H1 (cell line): Measurements from ENCODE around the gene NUCB1. TPM values are rescaled to one million over a fixed set of nuclear protein-coding genes. Genes with fewer than 3 reads are reported as not detected.

Experiments used
- CTCF ChIA-PET: fragments of 300-600 bp; sonication (Branson Sonifier 250); formaldehyde crosslinking; loops from one replicate; lab custom pipeline; 2021; ENCODE audit not compliant: partially characterized antibody; lab: Charles Lee
- POLR2A ChIA-PET: fragments of 300-600 bp; sonication (Branson Sonifier 250); formaldehyde crosslinking; loops from one replicate; lab custom pipeline; 2021; ENCODE audit warnings: inconsistent platforms; ENCODE audit not compliant: partially characterized antibody; lab: Charles Lee
- DNase-seq, 2 experiments: peaks; one replicate each; pipeline versions ENCODE4 v3.0.0 to v3.0.0-alpha.2; 2010 to 2022; ENCODE audit warnings: low spot score in 2 of 2, low read depth in 1 of 2, mixed read lengths in 1 of 2
- FAIRE-seq: peaks from 2 replicates; lab custom pipeline; 2011; peaks lifted over from hg19 to GRCh38; lab: Jason Lieb, UNC
- H2AFZ ChIP-seq: 2 replicates; pipeline ENCODE4 v1.8.1; 2012; ENCODE audit warnings: low read length, inconsistent platforms
- H2AK5ac ChIP-seq: 2 replicates; pipeline ENCODE4 v1.6.1; 2013; ENCODE audit warnings: low read depth, low read length
- H2BK120ac ChIP-seq: replicated peaks from 2 replicates; pipeline ENCODE3; 2013; ENCODE audit warnings: low read depth, low read length, inconsistent platforms
- H2BK12ac ChIP-seq: 2 replicates; pipeline ENCODE4 v1.6.1; 2013; ENCODE audit warnings: low read depth, low read length
- H2BK15ac ChIP-seq: 2 replicates; pipeline ENCODE4 v1.6.1; 2013; ENCODE audit warnings: low read length
- H2BK20ac ChIP-seq: 2 replicates; pipeline ENCODE4 v1.6.1; 2013; ENCODE audit warnings: low read length
- H2BK5ac ChIP-seq: 2 replicates; pipeline ENCODE4 v1.6.1; 2013; ENCODE audit warnings: low read depth, low read length
- H3K14ac ChIP-seq: 2 replicates; pipeline ENCODE4 v1.6.1; 2013; ENCODE audit warnings: inconsistent platforms; ENCODE audit not compliant: insufficient read length
- H3K18ac ChIP-seq: 2 replicates; pipeline ENCODE4 v1.6.1; 2013; ENCODE audit warnings: low read length; ENCODE audit errors: extremely low read depth
- H3K23ac ChIP-seq: 2 replicates; pipeline ENCODE4 v1.6.1; 2013; ENCODE audit warnings: inconsistent platforms; ENCODE audit not compliant: insufficient read length
- H3K23me2 ChIP-seq: 2 replicates; pipeline ENCODE4 v1.6.1; 2013; ENCODE audit warnings: low read depth, low read length
- H3K27ac ChIP-seq: 2 replicates; pipeline ENCODE4 v1.6.1; 2011; ENCODE audit warnings: low read depth, low read length, inconsistent platforms
- H3K27me3 ChIP-seq, 4 experiments: replicated peaks in 1 of 4; 1 replicate in 1 of 4; 2 replicates in 3 of 4; pipeline versions ENCODE4 v1.6.1 to v1.8.1; 2011 to 2013; ENCODE audit warnings: low read length in 3 of 4, mild to moderate bottlenecking in 3 of 4, inconsistent platforms in 2 of 4, mixed read lengths in 2 of 4, moderate library complexity in 1 of 4; ENCODE audit not compliant: control insufficient read depth in 3 of 4, insufficient read depth in 3 of 4; ENCODE audit errors: extremely low read depth in 1 of 4
- H3K36me3 ChIP-seq, 4 experiments: 2 replicates each; pipeline versions ENCODE4 v1.6.1 to v1.8.1; 2011 to 2013; ENCODE audit warnings: mild to moderate bottlenecking in 4 of 4, low read length in 3 of 4, moderate library complexity in 2 of 4, control low read depth in 1 of 4, inconsistent platforms in 1 of 4; ENCODE audit not compliant: insufficient read depth in 4 of 4, control insufficient read depth in 2 of 4
- H3K4ac ChIP-seq: replicated peaks from 2 replicates; pipeline ENCODE3; 2013; ENCODE audit warnings: low read length, low read depth, mixed read lengths, inconsistent platforms; ENCODE audit not compliant: insufficient read length
- H3K4me1 ChIP-seq, 4 experiments: replicated peaks in 1 of 4; 1 replicate in 1 of 4; 2 replicates in 3 of 4; pipeline versions ENCODE4 v1.6.1 to v1.8.1; 2011 to 2013; ENCODE audit warnings: low read length in 3 of 4, inconsistent platforms in 2 of 4, mixed read lengths in 1 of 4; ENCODE audit not compliant: insufficient read depth in 4 of 4, control insufficient read depth in 3 of 4
- H3K4me2 ChIP-seq, 2 experiments: 2 replicates each; pipeline versions ENCODE4 v1.6.1 to v1.8.1; 2011 to 2013; ENCODE audit warnings: low read depth in 2 of 2, low read length in 2 of 2, control low read depth in 1 of 2, inconsistent platforms in 1 of 2, mild to moderate bottlenecking in 1 of 2; ENCODE audit not compliant: insufficient read depth in 1 of 2
- H3K4me3 ChIP-seq, 4 experiments: fragments of 200-600, 300-600 bp in 1 of 4; sonication (generic), shearing (Covaris generic), sonication (Bioruptor Twin) in 1 of 4; 2 replicates each; pipeline versions ENCODE4 v1.5.1 to v1.8.1; 2011 to 2016; ENCODE audit warnings: low read length in 4 of 4, low read depth in 3 of 4, control low read depth in 2 of 4, inconsistent platforms in 2 of 4, mild to moderate bottlenecking in 2 of 4, mixed read lengths in 1 of 4, moderate library complexity in 1 of 4; ENCODE audit not compliant: insufficient read depth in 2 of 4; ENCODE audit errors: extremely low read depth in 1 of 4
- H3K56ac ChIP-seq: replicated peaks from 2 replicates; pipeline ENCODE3; 2013; ENCODE audit warnings: low read depth, mild to moderate bottlenecking, mixed read lengths, low read length, inconsistent platforms; ENCODE audit not compliant: insufficient read length
- H3K79me1 ChIP-seq: 2 replicates; pipeline ENCODE4 v1.6.1; 2013; ENCODE audit warnings: low read depth, low read length, control low read depth
- H3K79me2 ChIP-seq, 2 experiments: 2 replicates each; pipeline versions ENCODE4 v1.6.1 to v1.8.1; 2012 to 2013; ENCODE audit warnings: low read length in 2 of 2, mild to moderate bottlenecking in 2 of 2, inconsistent platforms in 1 of 2; ENCODE audit not compliant: insufficient read depth in 2 of 2, control insufficient read depth in 1 of 2
- H3K9ac ChIP-seq, 4 experiments: replicated peaks in 1 of 4; 1 replicate in 1 of 4; 2 replicates in 3 of 4; pipeline versions ENCODE4 v1.6.1 to v1.8.1; 2011 to 2013; ENCODE audit warnings: low read depth in 3 of 4, low read length in 3 of 4, control low read depth in 2 of 4, mild to moderate bottlenecking in 2 of 4, moderate library complexity in 2 of 4, inconsistent platforms in 1 of 4; ENCODE audit errors: extremely low read depth in 1 of 4
- H3K9me3 ChIP-seq, 2 experiments: 2 replicates each; pipeline versions ENCODE4 v1.6.1 to v1.8.1; 2012 to 2013; ENCODE audit warnings: mild to moderate bottlenecking in 2 of 2, moderate library complexity in 2 of 2, control low read depth in 1 of 2, inconsistent platforms in 1 of 2, low read depth in 1 of 2, low read length in 1 of 2, mixed read lengths in 1 of 2; ENCODE audit not compliant: insufficient read depth in 2 of 2
- H4K20me1 ChIP-seq, 2 experiments: replicated peaks in 1 of 2; 2 replicates each; pipeline versions ENCODE3 to v1.8.1; 2011 to 2013; ENCODE audit warnings: inconsistent platforms in 2 of 2, low read length in 2 of 2, mild to moderate bottlenecking in 1 of 2; ENCODE audit not compliant: insufficient read depth in 2 of 2, control insufficient read depth in 1 of 2
- H4K5ac ChIP-seq: 2 replicates; pipeline ENCODE4 v1.6.1; 2013; ENCODE audit warnings: low read length, low read depth, mixed read lengths, inconsistent platforms; ENCODE audit not compliant: insufficient read length
- H4K8ac ChIP-seq: 2 replicates; pipeline ENCODE4 v1.8.0; 2013; ENCODE audit warnings: mild to moderate bottlenecking, moderate library complexity, low read length, inconsistent platforms; ENCODE audit not compliant: insufficient read depth; ENCODE audit errors: extremely low read depth
- H4K91ac ChIP-seq: replicated peaks from 2 replicates; pipeline ENCODE3; 2013; ENCODE audit warnings: low read length, mixed read lengths, inconsistent platforms; ENCODE audit not compliant: insufficient read length
- RAD21 ChIP-seq, 2 experiments: IDR thresholded peaks in 1 of 2; conservative IDR thresholded peaks in 1 of 2; 2 replicates each; pipeline ENCODE4 v1.6.1; 2011; ENCODE audit warnings: low read depth in 2 of 2, low read length in 2 of 2, improper control_type of control experiment in 1 of 2, inconsistent platforms in 1 of 2, mild to moderate bottlenecking in 1 of 2, moderate library complexity in 1 of 2
- WGBS, 2 experiments: shearing (Covaris generic) in 1 of 2; methylation state at CpG; one replicate each; pipeline versions ENCODE4 v1.1.6 to v1.1.7; 2013 to 2015; ENCODE audit warnings: low lambda C conversion rate in 2 of 2, mixed read lengths in 2 of 2, inconsistent platforms in 1 of 2, low coverage in 1 of 2, missing lambda C conversion rate in 1 of 2; ENCODE audit not compliant: insufficient replicate concordance in 2 of 2, insufficient coverage in 1 of 2, insufficient read length in 1 of 2; ENCODE audit errors: extremely low coverage in 1 of 2, missing lambda C conversion rate in 1 of 2; 5-methylcytosine and 5-hydroxymethylcytosine counted together
- polyA plus RNA-seq, 7 experiments: library from polyadenylated mRNA; depleted of rRNA in 3 of 7; stranded (reverse) in 5 of 7; unstranded in 2 of 7; fragments of >200 nt in 5 of 7; fragments of 200-250 nt in 2 of 7; gene quantifications; 1 replicate in 5 of 7; 2 replicates in 1 of 7; 4 replicates in 1 of 7; pipeline versions ENCODE4 v1.2.1 to v1.2.3, GENCODE V29; 2011 to 2013; ENCODE audit warnings: missing spikeins in 2 of 7, mixed read lengths in 2 of 7
- total RNA-seq: library from RNA; stranded (reverse); fragmentation: NEBNext Ultra II Directional; extraction: Animal tissue kit (Norgen Biotek cat#: 25700); gene quantifications from 2 replicates; pipeline ENCODE4 v1.2.1, GENCODE V29; 2021
- TF ChIP-seq, protein P1 (sequence below): IDR thresholded peaks from 2 replicates; pipeline ENCODE4 v1.6.1; 2011; ENCODE audit warnings: low read depth, mild to moderate bottlenecking, low read length; ENCODE audit not compliant: insufficient read depth

Gene NUCB1
- total and polyA plus RNA-seq, 2 of the 8 experiments (the other 6 are each of a cell fraction or from before 2014, with no cell fraction given), result 111 to 121 TPM

DNA sequence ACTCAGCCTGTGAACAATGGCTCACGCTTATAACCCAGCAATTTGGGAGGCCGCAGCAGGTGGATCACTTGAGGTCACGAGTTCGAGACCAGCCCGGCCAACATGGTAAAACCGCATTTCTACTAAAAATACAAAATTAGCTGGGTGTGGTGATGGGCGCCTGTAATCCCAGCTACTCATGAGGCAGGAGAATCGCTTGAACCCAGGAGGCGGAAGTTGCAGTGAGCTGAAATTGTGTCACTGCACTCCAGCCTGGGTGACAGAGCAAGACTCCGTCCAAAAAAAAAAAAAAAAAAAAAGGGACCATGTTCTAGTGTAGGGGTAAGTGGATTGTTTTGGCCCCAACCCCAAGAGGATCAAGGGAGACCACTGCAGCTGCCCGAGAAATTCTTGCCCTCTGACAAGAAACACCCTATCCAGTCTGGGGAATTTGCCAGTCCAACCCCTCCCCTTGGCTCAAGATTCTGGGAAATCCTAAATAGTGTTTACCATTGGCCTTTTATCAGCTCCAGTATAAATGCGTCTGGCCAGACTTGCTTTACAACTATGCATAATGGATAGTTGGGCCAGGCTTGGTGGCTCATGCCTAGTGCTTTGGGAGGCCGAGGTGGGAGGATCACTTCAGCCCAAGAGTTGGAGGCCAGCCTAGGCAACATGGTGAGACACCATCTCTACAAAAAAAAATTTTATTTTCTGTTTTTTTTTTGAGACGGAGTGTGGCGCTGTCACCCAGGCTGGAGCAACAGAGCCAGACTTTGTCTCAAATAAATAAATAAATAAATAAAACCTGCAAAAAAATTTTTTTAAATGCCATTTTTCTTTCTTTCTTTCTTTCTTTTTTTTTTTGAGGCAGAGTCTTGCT, 28.3 kb downstream of the NUCB1 start:
- Histone ChIP-seq H2AK5ac (no peak overlapping the region), H3K4me3 (no peak overlapping the region), H3K23me2 (no peaks in the 10 kb centered on the region; the same call in none of the 2 replicates), H3K79me1 (no peaks in the 10 kb centered on the region), H2BK120ac (no peak overlapping the region), H2BK20ac (no peak overlapping the region), H2AFZ (no peak overlapping the region), H3K9me3 (no peaks in the 10 kb centered on the region), H3K9ac (no peak overlapping the region), H3K4me1 (peaks cover 0 to 6% (median 5%) of the 10 kb centered on the region in 4 experiments; a peak in 5 of 7 replicates), H2BK5ac (no peak overlapping the region), H3K4ac (no peak overlapping the region), H4K20me1 (no peaks in the 10 kb centered on the region), H2BK15ac (no peak overlapping the region), H3K36me3 (no peaks in the 10 kb centered on the region), H3K4me2 (no peak overlapping the region), H3K27me3 (peaks cover 0 to 9% (median 8%) of the 10 kb centered on the region in 4 experiments; a peak in 5 of 7 replicates), H3K23ac (no peak overlapping the region), H3K79me2 (no peaks in the 10 kb centered on the region), H3K14ac (no peak overlapping the region), H3K18ac (no peak overlapping the region), H3K56ac (no peak overlapping the region), H4K91ac (no peak overlapping the region), H4K8ac (no peak overlapping the region), H4K5ac (no peak overlapping the region), H2BK12ac (no peak overlapping the region), H3K27ac (no peak overlapping the region)
- 87% methylated on average over 14 of the region's 15 CpGs; no CpG with 5 or more reads in 1 of the 2 experiments for WGBS, 2 experiments
- no peak for DNase-seq
- FAIRE-seq, result no peak
- TF ChIP-seq RAD21 (IDR thresholded peaks at IDR 0.05 in 1 of 2, conservative IDR thresholded peaks at IDR 0.05 in 1 of 2; ENCODE audit: low read depth in 2 of 2, low read length in 2 of 2), result 0 out of 4 replicates have a peak, but pooled peaks of 1 of the 2 experiments have one; percentile 5
- TF ChIP-seq, protein P1, sequence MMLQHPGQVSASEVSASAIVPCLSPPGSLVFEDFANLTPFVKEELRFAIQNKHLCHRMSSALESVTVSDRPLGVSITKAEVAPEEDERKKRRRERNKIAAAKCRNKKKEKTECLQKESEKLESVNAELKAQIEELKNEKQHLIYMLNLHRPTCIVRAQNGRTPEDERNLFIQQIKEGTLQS, result no peak
- CTCF ChIA-PET, result interaction anchor here (0.7 to 2.2 kb wide), 3 partner anchors 42 to 117 kb away, joined by 3 to 6 read pairs (median 3); no protein-coding TSS in a partner anchor
- POLR2A ChIA-PET, result interaction anchor here (0.7 to 6.7 kb wide), 5 partner anchors 12 to 560 kb away, joined by 3 to 29 read pairs (median 4); partner anchors contain the start of gene FTL
